ENCODE results near the gene CFAP92. TPM values are rescaled to one million over a fixed set of nuclear protein-coding genes. Genes with fewer than 3 reads are reported as not detected.
"Not testable (repeated sequence)": the region's sequence is repeated elsewhere in the genome, so short reads cannot be mapped to it uniquely, and the experiment has no call there.

Gene CFAP92
- polyA plus RNA-seq, 4 donors, result 1.1 to 2.0 (median 1.6) TPM

DNA sequence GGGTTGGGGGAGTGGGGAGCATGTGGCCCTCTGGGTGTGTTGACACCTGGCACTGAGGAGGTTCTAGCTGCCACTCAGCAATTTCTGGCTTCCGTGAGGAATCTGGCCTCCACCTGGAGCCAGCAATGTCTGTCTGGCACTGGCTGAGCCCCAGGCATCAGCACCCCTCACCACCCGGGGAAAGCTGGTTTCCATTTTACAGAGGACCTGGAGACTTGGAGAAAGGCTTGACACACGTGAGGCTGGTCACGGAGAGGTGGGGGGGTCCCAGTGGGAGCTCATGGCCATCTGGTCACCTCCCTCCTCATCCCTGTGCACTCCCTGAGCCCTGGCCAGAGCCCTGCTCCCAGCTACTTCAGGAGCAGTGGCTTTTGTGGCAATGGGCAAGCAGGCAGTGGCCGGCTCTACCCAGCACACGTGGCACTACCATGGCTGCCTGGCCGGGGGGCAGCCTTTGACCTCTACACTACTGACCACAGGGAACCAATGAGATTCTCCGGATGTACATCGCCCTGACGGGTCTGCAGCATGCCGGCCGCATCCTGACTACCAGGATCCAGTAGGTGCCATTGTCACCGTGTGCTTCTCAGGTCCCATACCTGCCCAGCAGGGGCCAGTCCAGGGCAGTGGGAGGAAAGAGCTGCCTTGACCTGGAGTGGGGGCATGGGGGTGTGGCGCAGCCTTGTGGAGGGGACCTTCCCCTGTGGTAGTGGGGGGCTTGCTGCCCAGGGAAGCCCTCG is 86.0 kb downstream of the CFAP92 start:
- DNase-seq (ENCODE audit: low read depth in 4 of 4, low spot score in 2 of 4), result no peak

DNA sequence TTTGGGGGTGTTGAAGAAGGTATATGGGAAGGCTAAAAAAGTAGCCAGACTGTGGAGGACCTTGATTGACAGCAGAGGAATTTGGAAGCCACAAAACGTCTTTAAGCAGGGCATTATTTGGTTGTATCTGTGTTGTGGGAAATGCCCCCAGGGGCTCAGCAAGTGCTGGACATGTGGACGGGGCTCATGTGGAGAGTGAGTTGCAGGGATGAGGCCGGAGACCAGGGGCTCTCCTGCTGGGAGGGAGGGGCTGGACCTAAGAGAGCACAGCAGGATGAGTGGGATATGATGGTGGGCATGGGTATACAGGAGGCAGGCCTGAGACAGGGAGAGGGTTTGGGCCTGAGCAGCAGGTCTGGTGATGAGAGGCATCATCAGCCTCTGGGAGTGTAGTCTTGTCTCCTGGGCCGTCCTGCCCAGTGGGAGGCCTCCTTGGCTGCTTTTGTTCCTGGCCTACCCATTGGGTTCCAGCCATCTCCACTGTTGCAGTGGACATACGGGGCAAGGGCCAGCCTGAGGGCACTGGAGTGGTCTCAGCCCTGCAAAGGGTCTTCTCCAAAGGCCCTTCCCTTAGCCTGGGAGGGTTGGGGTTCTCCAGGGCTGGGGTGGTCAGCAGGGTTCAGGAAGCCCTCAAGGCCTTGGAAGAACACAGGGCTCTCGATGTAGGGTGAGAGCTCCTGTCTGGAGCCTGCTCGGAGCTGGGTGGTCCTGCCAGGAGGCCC is 86.9 kb downstream of the CFAP92 start:
- no peak for DNase-seq (ENCODE audit: low read depth in 4 of 4, low spot score in 2 of 4)

DNA sequence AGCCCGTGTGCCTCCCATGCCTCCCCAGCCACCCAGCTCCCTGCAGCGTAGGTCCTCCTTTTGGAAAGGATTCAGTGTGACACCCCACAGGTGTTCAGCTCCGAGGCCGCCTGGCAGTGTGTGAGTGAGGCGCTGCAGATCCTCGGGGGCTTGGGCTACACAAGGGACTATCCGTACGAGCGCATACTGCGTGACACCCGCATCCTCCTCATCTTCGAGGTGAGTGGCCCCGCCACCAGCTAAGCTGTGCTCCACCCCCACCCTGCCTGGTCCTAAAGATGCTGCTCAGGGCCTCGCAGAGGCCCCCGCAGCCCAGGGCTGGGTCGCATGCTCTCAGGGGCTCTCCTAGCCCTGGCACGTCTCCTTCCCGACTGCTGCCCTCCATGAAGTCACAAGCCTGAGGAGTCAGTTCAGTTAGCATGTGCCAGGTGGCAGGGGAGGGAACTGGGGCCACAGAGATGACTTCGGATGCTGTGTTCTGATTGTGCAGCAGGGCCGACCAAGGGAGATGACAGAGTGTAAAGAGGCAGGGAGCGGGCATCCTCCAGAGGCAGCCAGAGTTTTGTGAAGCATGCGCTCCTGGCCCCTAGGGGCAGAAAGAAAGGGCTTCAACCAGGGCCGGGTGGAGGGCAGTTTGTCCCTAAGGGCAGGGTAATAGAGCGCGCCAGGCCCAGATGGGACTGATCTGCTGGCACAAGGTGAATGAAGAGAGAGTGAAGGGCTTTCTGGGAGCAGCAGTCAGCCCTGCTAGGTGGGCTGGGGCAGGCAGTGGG is 87.7 kb downstream of the CFAP92 start:
- DNase-seq (ENCODE audit: low read depth in 4 of 4, low spot score in 2 of 4), result no peak

DNA sequence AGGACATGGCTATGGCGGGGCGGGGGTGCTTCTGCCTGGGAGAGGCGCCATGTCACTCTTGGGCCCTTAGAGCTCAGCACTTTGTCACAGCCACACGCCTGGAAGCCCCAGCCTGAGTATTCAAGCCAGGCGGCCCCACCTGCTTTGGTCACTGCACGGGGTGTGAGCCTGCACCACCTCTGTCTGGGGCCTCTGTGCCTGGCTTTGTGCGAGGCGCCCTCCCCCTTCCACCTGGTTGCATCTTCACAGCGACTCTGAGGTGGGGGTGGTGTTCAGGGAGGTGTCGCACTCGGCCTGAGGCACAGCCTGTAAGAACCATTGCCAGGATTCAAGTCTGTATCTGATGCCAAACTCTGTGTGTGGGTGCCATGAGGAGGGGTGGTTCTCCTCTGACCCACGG is 90.4 kb downstream of the CFAP92 start:
- DNase-seq (ENCODE audit: low read depth in 4 of 4, low spot score in 2 of 4), result no peak

DNA sequence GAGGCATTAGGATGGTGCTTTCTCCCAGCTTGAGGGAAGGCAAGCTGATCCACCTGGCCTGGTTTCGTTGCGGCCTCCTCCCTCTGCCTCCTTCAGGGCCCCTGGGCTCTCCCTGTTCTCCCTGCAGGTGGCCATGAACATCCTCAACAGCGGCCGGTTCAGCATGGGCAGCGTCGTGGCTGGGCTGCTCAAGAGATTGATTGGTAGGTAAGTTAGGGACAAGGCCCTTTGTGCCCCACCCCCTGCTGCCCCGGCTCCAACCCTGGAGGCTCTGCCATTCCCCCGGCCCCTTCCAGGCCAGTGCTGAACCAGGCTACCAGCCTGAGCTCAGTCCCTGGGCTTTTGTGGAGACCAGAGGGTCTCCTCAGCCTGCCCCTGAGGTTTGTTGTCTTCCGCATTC is 91.5 kb downstream of the CFAP92 start:
- no peak for DNase-seq (ENCODE audit: low read depth in 4 of 4, low spot score in 2 of 4)

DNA sequence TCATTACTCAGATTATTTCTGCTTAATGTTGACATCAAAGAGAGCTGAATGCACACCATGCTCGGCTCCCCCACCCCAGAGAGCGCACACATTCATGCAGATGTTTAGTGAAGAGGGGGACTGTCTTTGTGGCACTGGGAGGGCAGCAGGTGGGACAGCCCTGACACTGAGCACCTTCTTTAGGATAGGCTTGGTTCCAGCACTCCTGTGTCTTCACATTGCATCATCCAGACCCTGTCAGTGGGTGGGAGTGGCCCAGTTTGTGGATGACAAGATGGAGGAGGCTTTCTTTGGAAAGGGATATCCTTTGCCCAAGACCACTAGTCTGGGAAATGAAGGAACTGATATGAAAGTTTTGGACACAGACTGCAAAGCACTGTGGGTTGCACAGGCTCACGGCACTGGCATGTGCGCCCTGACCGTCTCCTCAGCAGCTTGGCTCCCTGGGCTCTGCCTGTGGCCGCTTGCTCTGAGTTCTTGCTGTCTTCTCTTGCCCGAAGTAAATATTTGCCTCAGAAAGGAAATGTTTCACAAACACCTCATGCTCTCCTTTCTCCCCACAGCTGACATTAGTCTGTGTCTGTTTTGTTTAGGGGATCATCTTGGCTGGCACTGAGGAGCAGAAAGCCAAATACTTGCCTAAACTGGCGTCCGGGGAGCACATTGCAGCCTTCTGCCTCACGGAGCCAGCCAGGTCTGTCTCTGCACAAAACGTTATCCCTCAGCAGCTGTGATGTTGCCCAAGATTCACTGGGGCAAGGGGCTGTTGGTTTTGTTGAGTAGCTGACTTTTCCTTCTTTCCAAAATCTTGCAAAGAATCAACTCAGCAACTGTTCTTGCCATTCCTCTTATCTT is 97.8 kb downstream of the CFAP92 start:
- no peak for DNase-seq (ENCODE audit: low read depth in 4 of 4, low spot score in 2 of 4)

DNA sequence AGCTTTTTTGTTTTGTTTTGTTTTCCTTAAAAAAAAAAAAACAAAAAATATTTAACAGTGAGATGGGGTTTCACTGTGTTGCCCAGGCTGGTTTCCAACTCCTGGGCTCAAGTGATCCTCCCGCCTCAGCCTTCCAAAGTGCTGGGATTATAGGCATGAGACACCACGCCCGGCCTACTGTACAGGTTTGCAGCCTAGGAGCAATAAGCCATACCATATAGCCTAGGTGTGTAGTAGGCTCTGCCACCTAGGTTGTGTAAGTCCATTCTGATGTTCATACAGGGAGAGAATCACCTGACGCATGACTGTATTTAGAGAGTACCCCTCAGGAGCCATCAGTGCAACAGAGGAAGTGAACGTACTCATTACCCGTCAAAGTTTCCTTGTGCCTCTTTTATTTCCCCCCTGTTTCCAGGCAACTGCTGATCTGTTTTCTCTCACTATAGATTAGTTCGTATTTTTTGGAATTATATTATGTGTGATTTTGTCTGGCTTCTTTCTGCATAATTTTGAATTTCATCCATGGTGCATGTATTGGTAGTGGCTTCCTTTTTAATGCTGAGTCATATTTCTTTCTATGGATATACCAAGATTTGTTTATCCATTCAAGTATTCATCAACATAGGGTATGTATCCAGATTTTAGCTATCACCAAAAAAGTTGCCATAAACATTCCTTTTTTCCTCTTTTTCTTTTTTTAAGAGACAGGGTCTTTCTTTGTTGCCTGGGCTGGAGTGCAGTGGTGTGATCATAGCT is 104.6 kb downstream of the CFAP92 start:
- DNase-seq (ENCODE audit: low read depth in 4 of 4, low spot score in 2 of 4), result no peak

DNA sequence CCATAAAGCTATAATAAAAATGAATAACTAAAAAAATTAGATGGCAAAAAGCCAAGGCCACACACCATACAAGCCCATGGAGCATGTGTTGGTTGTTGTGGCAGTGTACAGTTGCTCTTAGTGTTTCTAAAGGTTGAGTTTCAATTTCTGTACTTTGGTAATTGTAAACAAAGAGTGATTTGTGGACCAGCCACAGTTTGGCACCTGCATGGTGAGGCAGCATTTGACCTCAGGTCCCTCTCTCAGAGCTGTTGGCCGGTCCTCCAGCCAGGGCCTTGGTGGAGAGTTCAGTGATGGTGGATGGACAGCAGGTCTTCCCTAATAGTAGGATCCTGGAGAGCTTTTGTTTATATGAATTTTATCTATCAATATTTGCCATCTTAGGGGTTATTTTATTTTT is 108.9 kb downstream of the CFAP92 start:
- no peak for DNase-seq (ENCODE audit: low read depth in 4 of 4, low spot score in 2 of 4)

DNA sequence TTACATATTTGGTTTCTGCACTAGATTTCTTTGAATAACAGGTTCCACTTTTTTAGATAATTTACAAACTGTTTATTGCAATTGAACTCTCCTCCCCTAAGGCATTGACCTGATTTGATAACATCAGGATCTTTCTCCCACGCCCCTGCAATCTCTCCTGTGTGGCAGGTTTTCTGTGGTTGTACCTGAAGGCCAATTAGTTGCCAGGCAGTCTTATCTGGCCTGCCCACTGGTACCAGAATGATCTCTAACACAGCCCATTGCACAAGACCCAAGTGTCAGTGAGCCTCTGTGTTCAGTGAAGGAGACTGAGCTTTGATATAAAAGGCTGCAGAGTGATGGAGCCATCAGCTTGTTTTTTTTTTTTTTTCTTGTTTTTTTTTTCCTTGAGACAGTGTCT is 111.2 kb downstream of the CFAP92 start:
- no peak for DNase-seq (ENCODE audit: low read depth in 4 of 4, low spot score in 2 of 4)

DNA sequence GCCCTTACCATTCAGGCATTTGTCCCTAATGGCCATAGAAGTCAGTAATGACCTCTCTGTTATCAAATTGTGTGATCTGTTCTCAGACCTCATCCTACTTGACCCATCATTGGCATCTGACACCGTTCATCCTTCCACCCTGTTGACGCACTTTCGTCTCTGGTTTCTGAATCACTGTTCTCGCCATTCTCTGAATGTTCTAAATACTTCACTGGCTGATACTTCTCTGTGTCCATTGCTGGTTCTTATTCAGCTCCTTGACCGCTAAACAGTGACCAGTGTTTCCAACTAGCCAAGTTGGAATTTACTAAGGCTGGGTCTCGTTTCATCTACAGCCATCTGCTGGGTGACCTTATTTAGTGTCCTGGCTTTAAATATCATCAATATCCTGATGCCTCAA is 112.3 kb downstream of the CFAP92 start:
- DNase-seq (ENCODE audit: low read depth in 4 of 4, low spot score in 2 of 4), result no peak

DNA sequence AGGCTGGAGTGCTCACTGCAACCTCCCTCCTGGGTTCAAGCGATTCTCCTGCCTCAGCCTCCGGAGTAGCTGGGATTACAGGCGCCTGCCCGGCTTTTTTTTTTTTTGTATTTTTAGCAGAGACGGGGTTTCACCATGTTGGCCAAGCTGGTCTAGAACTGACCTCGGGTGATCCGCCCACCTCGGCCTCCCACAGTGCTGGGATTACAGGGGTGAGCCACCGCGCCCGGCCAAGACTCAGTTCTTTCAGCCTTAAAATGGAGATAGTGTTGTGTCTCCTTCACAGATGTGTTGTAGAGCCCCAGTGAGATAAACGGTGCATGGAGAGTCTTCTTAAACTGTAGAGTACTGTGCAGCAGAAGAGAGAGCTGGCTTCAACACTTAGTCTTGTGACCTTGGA is 113.4 kb downstream of the CFAP92 start:
- DNase-seq (ENCODE audit: low read depth in 4 of 4, low spot score in 2 of 4), result not testable (repeated sequence)

DNA sequence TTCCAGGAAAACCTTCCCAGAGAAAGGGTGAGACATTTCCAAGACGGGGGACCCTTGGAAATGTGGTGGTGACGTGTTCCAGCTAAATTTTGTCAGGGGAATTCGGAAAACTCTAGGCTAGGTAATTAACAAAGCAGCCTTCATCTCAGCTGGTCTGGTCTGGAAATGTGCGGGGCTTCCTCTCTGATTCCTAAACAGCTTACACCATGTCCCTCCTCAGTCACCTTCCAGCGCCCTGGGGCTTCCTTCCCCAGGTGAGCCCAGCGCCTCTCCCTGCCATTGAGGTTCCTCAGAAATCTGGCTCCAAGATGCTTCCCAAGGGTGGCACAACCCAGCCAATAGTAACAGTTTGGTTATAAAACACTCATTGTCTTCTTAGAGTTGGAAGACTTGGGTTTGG is 113.9 kb downstream of the CFAP92 start:
- DNase-seq (ENCODE audit: low read depth in 4 of 4, low spot score in 2 of 4), result no peak

DNA sequence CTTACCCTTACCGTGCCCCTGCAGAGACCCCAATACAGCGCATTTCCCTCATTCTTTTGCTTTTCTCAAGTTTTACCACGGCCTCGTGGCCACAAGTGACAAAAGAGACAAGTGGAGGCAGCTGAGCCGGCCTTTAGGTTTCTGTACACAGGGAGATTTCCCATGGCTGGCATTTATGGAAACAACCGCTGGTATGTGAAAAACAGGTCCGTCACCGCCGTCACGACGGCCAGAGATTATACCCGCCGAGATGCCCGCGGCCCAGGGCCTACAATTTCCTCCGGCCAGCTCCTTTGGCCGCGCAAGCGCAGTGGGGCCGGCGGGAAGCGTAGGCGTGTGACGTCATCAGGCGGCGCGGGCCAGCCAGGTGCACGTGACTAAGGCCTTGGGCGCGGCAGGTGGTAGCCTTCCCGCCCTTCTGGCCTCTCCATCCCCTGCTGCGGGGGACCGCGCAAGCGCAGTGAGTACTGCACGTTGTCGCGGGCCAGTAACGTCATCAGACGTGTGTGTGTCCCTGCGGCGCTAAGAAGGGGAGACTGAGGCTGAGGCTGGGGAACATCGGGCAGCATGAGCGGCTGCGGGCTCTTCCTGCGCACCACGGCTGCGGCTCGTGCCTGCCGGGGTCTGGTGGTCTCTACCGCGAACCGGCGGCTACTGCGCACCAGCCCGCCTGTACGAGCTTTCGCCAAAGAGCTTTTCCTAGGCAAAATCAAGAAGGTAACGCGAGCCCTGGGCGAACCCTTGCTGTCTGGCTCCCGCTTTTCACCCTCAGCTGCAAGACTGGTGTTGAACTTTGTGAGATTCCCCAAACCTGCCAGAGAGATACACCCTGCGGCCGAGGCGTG is 114.5 kb downstream of the CFAP92 start, which contains the start of gene ACAD9:
Gene ACAD9 (plus strand): TSS at position 496 of the 845 bp plus-strand sequence. CDS start 72 bp downstream, at position 568.
- DNase-seq (ENCODE audit: low read depth in 4 of 4, low spot score in 2 of 4), result peak; percentile 93 to 96 (median 94)

DNA sequence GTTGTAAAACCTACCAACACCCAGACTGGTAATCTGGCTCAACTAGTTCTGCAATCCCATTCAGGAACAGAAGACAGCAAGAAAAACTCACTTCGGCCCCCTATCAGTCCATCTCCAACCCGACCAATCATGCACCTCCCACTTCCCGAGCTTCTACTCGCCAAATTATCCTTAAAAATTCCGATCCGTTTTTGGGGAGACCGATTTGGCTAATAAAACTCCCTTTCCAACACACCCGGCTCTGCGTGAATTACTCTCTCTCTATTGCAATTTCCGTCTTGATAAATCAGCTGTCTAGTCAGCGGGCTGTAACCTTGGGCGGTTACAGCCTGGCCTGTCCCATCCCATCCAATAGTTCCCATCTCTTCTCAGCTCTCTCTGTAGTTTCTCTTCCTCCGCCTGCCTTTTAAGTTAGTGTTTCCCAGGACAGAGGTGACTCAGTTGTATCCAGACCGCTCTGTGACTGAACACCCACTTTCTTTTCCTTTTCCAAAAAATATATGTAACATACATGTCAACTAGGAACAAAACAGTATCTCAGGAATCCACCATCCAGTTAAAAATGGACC is 115.2 kb downstream of the CFAP92 start:
- DNase-seq (ENCODE audit: low read depth in 4 of 4, low spot score in 2 of 4), result peak in 1 of 4 donors; percentile 26

DNA sequence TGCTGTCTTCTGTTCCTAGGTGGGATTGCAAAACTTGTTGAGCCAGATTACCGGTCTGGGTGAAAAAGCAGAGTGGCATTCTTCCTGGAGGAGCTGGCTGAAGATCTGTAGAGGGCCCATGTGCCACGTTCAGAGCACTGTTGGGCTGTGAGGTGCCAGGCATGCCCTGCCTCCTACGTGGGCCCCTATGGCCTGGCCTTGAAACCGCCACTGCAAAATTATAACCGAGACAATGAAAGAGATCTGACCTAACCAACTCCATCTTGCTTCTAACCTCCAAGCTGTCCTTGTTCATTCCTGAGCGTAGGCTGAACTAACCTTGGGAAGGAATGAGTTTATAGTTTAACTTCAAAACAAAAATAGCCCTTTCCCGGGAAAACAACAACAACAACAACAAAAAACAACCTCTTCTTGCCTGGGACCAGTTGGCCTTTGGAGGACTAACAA is 115.8 kb downstream of the CFAP92 start:
- DNase-seq (ENCODE audit: low read depth in 4 of 4, low spot score in 2 of 4), result no peak

DNA sequence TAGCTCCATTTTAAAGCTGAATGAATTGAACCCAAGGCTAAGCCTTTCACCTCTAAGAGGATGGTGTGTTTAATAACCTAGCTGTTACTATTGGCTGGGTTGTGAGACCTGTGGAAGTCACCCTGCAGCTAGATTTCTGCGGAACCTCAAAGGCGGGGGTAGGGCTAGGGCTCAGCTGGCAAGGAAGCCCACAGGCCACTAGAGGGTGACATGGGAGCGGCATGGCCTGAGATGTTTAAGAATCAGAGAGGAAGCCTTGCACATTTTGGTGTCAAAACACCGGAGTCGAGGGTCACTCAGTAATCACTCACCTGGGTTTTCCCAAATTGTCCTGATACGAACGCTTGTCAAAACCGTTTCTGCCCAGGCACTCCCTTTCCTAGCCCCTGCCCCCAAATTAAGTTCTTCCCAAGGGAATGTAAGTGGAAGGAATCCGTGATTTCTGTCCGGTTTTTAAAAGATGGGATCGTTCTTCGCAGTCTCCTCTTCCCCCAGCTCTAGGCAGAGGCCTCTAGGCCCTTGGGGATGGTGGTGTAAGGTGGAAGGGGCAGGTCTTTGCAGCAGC is 118.2 kb downstream of the CFAP92 start:
- no peak for DNase-seq (ENCODE audit: low read depth in 4 of 4, low spot score in 2 of 4)

DNA sequence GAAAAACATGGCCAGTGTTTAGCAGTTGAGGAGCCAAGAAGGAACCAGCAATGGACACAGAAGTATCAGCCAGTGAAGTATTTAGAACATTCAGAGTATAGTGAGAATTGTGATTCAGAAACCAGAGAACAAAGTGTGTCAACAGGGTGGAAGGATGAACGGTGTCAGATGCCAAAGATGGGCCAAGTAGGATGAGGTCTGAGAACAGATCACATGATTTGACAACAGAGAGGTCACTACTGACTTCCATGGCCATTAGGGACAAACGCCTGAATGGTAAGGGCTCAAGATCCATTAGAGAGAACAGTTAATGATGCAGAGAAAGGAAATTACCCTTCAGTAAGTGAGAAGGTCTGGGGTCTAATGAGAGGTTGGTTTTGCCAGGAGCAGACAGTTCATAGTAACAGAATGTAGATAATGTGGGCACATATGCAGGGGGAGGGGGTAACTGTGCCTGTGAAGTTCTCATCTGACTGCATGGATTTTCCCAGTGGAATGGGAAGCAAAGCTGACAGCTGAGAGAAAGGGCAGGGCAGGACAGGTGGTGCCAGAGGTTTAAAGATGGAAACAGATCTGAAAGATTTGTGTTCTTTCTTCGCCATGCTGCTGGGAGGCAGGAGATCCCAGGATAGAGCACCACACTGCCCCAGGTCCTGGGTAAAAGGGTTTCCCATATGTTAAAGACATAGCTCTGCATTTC is 119.2 kb downstream of the CFAP92 start:
- DNase-seq (ENCODE audit: low read depth in 4 of 4, low spot score in 2 of 4), result no peak
